Activated naive CD4-positive, alpha-beta T cell treated with anti-CD3 and anti-CD28 coated beads, Interleukin-2, amount 50 U/mL, for 16 hours (primary cell): Measurements from ENCODE around the gene IPO7.
A peak's percentile ranks its signal among the peaks of the same experiment; 100 is the strongest.
"Not testable (repeated sequence)": the region's sequence is repeated elsewhere in the genome, so short reads cannot be mapped to it uniquely, and the experiment has no call there.

Source experiments
- DNase-seq: peaks from one replicate; pipeline ENCODE4 v3.0.0-alpha.2; 2020

The IPO7 gene

DNA sequence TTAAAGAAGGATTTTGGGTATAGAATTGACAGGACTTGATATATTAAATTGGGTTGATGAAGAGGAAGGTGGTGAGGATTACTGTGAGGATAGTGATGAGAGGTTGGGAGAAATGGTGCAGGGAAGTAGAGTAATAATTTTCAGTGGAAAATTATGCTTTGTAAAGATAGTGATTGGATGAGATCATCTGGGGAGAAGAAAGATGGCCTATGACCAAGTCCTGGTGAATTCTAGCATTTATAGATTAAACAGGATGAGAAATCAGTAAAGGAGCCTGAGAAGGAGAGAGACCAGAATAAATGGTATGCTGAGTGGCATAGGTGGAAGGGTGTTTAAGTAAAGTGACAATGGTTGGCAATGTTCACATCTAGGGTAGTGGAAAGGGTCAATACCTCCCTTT, 15.0 kb downstream of the IPO7 start:
- no peak for DNase-seq

DNA sequence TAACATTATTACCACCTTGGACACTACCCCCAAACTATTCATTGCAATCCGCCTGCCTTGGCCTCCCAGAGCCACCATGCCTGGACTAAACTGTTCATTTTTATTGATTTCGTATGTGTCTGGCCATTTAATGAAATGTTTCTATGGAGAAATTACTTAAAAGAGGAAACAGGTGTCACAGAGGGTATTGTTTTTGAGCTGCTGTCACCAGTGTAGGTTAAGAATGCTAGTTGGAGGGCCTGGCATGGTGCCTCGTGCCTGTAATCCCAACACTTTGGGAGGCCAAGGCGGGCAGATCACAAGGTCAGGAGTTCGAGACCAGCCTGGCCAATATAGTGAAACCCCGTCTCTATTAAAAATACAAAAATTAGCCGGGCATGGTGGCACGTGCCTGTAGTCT, 17.4 kb downstream of the IPO7 start:
- not testable (repeated sequence) for DNase-seq

- DNase-seq: no peak
These were observed 44.3 kb downstream of the IPO7 start for GRCh38 chr11:9428706-9429105.

DNA sequence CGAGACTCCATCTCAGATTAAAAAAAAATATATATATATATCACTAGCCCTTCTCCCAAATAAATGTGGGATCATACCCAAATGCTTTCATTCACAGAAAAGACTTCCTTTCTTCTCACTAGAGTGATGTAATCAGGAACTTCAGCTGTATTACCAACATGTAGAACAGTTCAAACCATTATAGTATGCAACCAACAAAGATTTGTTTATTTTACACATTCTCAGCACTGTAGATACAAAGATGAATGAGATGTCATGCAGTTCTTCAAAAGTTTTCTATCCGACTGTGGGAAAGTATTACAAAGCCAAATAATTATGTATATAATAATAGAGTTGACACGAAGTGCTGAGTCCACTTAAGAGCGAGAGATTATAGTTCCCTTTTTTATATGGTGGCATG, 54.2 kb downstream of the IPO7 start:
- no peak for DNase-seq

- no peak for DNase-seq
These were observed 61.8 kb downstream of the IPO7 start for GRCh38 chr11:9446230-9446629.

DNA sequence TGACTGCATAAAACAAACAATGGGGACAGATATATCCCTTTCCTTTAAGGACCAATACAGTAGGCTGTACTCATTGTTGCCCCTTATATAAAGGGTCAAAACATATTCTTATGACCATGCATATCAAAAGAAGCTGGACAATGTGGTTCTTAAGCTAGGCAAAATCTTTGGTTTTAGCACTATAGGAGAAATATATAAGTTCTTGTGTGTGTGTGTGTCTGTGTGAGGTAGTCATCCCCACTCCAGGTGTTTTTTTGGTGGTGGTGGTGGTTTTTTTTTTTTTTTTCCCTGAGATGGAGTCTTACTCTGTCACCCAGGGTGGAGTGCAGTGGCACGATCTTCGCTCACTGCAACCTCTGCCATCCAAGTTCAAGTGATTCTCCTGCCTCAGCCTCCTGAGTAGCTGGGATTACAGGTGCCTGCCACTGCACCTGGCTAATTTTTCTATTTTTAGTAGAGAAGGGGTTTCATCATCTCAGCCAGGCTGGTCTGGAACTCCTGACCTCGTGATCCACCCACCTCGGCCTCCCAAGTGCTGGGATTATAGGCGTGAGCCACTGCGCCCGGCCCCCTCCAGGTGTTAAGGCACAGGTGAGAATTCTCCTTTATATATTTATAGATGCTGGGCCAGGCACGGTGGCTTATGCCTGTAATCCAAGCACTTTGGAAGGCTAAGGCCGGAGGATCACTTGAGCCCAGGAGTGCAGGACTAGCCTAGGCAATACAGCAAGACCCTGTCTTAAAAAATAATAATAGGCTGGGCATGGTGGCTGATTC, 64.3 kb downstream of the IPO7 start:
- DNase-seq: no peak

DNA sequence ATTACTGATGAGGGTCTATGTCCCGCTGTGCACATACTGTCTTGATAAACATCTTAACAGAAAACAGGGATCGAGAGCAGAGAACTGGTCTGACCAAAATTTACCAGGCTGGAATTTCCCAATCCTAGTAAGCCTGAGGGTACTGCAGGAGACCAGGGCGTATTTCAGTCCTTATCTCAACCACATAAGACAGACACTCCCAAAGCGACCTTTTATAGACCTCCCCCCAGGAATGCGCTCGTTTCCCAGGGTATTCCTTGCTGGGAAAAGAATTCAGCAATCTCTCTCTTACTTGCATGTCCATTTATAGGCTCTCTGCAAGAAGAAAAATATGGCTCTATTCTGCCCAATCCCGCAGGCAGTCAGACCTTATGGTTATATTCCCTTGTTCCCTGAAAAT, 67.6 kb downstream of the IPO7 start:
- not testable (repeated sequence) for DNase-seq

DNA sequence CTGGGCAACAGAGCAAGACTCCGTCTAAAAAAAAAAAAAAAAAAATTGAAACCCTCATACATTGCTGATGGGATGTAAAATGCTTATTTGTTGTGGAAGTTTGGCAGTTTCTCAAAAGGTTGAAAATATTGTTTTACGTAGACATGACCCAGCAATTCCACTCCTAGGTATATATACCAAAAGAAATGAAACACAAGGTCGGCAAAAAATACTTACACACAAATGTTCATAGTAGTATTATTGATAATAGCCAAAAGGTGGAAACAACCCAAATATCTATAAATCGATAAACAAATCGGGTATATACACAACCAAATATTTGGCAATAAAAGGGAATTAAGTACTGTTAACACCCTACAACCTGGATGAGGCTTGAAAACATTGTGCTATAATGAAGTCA, 71.3 kb downstream of the IPO7 start:
- no peak for DNase-seq

DNA sequence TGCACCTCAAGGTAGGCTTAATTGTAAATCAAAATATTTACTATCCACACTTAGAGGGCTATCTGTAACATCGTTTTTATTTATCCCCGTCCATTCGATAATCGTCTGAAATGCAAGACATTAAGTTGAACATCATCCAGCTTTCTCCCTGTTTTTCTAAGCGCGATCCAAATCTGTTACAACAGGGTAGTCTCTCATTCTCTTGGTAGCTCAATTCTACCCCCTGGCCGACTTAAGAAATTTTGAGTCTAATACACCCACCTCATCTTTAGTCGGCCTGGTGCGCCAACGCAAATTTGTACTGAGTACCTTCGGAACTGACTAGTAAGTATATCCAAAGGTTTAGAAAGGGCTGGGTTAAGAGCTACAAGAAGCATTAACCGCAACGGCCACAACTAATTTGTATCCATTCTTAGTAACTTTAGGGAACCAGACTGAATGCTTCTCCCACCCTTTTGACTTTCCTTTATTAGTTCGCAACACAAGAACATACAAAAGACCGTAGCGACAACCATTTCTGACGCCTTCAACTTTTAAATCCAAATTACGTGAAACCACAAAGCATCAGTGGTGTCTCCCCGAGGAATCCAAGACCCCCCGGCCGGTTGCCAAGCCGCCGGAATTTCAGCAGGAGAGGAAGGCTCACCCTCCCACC, 75.3 kb downstream of the IPO7 start:
- peak; percentile 39 for DNase-seq

GRCh38 chr11:9460322-9461062, 76.0 kb downstream of the IPO7 start, which contains the start of gene ZNF143:
TSS of gene ZNF143 (plus strand) at chr11:9461012. CDS start at chr11:9471309, 10,297 bp downstream.
- DNase-seq: peak; percentile 100

DNA sequence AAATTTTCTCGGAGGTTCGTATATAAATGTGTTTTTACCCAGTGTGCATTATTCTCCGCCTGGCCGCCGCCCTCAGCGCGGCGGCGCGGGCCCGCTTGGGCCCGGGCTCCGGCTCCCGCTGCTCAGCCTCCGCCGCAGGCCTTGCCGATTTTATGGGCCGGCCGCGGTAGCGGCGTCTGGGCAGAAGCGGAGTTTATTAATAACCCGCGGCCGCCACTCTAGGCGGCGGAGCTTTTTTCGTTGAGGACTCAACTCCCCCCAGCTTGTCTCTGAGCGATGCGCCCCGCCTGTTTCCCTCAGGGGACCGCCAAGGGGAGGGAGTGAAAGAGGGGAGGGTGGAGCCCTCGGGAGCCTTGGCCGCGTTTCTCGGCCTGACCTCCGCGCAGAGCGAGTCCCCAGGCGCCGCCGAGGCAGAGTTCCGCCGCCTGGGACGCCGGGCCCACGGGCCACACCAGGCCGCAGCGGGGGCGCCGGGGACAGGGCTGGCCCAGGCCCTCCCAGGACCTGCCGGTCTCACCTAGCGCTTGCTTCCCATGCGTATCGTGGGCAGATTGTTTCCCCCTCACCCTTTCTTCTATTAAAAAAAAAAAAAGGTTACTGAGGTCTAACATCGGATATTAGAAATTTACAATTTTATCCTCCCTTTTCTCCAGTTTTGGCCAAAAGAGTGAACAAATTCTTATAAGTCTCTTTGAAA, 76.8 kb downstream of the IPO7 start:
- peak; percentile 77 for DNase-seq

GRCh38 chr11:9461760-9462134, 77.3 kb downstream of the IPO7 start:
- no peak for DNase-seq

GRCh38 chr11:9462172-9462799, 77.8 kb downstream of the IPO7 start:
- DNase-seq: no peak

DNA sequence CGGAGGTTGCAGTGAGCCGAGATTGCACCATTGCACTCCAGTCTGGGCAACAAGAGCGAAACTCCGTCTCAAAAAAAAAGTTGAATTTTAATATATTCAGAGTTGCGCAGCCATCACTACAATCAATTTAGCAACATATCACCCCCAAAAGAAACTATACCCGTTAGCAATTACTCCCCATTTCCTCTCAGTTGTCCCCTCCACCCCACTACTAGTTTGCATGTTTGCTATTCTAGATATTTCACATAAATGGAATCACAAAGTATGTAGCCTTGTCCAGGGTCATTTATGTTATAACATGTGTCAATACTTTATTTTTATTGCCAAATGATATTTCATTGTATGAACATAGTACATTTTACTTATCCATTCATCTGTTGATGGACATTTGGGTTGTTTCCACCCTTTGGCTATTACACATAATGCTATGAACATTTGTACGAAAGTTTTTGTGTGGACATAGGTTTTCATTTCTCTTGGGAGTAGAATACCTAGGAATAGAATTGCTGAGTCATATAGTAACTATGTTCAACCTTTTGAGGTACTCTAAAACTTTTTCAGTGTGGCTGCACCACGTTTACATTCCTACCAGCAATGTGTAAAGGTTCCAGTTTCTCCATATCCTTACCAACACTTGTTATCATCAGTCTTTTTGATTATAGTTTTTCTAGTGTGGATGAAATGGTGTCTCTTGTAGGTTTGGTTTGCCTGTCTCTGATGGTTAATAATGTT, 78.5 kb downstream of the IPO7 start:
- no peak for DNase-seq

GRCh38 chr11:9470765-9471164, 86.3 kb downstream of the IPO7 start:
- no peak for DNase-seq

DNA sequence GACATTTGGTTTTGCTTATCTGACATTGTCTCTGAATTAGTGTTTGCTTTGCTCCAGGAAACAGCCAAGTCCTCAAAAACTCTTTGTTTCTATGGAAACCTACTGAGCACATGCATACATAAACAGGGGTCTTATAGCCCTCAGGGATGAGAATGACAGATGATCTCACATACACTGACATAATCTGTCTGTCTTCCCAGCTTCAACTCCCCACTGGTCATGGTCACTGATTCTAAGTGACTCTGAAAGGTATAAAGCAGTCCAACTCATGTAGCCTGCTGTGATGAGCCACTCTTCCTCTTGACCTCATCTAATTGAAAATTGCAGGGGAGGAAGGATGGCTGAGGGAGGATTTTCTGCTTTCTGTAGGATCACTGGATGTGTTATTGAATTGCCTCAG, 89.0 kb downstream of the IPO7 start:
- DNase-seq: no peak

- no peak for DNase-seq
These were observed 95.4 kb downstream of the IPO7 start for GRCh38 chr11:9479899-9480298.

- DNase-seq: no peak
These were observed 104.8 kb downstream of the IPO7 start for GRCh38 chr11:9489080-9489765.

- no peak for DNase-seq
These were observed 105.9 kb downstream of the IPO7 start for GRCh38 chr11:9490376-9490775.

DNA sequence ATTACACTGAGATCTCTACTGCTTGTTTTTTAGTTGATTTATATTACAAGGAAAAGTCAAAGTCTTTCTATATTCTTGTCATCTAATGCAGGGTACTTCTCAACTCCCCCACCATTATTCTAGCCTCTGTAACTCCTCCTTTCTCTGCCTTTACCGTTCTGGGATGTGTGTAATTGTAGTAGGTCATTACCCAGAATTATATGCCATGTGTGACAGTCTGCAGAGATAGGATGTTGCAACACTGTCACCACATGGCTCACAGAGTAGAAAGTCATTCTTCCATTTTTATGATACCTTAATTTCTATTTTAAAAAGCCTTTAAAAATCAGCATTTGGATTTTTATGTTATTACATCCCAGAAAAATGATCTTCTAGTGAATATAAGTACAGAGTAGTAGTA, 109.0 kb downstream of the IPO7 start:
- DNase-seq: no peak

DNA sequence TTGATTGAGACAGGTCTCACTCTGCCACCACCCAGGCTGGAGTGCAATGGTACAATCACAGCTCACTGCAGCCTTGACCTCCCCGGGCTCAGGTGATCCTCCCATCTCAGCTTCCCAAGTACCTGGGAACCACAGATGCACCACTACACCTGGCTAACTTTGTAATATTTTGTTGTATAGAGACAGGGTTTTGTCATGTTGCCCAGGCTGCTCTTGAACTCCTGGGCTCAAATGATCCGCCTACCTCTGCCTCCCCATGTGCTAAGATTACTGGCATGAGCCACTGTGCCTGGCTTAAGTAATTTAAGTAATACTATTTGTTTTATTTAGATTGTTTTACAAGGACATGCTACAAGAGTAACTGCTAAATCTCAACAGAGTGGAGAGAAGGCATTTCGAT, 109.9 kb downstream of the IPO7 start:
- DNase-seq: no peak
